GM18517 (cell line): ENCODE results near the gene POU2F1.
"Not testable (repeated sequence)": the region's sequence is repeated elsewhere in the genome, so short reads cannot be mapped to it uniquely, and the experiment has no call there.

Experiments
- ATAC-seq: cut with Tn5 transposase; IDR thresholded peaks from one replicate; pipeline ENCODE4 v1.9.1; 2021; ENCODE audit warnings: mild to moderate bottlenecking, moderate library complexity; ENCODE audit not compliant: unreplicated experiment

Gene POU2F1

DNA sequence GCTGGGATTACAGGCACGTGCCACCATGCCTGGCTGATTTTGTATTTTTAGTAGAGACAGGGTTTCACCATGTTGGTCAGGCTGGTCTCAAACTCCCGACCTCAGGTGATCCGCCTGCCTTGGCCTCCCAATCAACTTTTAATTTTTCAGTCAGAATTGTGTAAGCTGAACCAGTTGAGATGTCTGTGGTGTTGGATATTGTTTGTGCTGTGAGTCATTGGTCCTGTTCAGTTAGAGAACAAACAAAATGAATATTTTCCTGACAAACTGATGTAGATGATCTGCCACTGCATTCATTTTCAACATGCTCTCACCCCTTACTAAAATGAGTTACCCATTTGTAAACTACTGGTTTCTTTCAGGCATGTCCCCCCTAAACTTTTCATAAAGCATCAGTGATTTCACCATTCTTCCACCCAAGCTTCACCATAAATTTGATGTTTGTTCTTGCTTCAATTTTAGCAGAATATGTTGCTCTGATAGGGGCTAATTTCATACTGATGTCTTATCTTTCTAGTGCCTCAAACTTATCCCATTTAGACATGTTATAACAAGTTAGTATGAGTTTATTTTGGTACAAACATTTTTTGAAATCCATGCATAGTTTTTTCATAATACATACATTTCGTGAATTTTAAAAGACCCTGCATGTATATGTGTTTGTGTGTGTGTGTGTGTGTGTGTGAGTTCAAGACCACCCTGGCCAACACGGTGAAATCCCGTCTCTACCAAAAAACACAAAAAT lies 15.2 kb upstream of the POU2F1 start:
- not testable (repeated sequence) for ATAC-seq

DNA sequence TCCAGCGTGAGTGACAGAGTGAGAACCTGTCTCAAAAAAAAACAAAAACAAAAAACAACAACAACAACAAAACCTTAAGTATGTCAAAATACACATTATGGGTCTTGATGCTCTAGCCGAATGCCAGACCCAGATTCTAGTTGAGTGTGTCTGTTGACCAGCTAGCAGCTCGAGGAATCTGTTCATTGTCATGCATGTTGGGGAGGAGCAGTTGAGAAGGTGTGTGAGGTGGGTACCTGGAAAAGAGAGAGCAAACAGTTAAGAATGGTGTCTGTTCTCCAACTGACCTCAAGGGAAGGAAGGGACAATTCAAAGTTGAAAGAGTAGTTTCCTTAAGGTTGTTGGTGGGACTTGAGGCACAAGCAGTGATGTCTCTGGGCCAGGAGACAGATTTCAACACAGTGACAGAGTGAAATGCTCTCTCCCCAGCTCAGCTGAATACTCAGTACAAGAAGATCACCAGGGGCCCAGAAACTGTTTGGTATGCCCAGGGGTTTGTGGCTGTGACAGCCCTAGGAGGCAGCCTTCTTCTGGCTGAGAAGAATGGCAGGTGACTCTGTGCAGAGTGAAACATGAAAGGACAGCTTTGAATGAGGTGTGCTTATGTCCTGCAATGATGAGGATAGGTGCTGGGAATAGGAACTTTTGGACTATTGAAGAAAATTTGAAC lies 14.4 kb upstream of the POU2F1 start:
- ATAC-seq, result no peak

- no peak for ATAC-seq
These were observed 12.6 kb upstream of the POU2F1 start for GRCh38 chr1:167207940-167208623.

GRCh38 chr1:167208624-167208976 lies 12.1 kb upstream of the POU2F1 start:
- ATAC-seq, result no peak

DNA sequence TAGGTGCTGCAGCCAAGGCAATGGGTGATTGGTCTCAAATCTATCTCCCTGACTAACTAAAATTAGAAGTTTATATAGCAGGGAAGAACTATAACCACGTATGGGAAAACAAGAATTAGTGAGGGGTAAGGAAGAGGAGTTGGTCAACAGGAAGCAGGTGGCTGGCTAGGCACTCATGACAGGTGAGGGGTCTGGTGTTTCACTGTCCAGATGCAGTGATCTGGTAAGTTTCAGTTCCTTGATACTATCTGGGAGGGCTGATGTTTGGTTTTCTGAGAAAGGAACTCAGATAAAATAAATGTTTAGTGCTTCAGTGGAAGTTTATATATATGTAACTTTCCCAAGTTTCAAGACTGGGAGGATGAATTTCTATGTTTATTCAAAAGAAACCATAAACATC lies 11.6 kb upstream of the POU2F1 start:
- ATAC-seq, result no peak

DNA sequence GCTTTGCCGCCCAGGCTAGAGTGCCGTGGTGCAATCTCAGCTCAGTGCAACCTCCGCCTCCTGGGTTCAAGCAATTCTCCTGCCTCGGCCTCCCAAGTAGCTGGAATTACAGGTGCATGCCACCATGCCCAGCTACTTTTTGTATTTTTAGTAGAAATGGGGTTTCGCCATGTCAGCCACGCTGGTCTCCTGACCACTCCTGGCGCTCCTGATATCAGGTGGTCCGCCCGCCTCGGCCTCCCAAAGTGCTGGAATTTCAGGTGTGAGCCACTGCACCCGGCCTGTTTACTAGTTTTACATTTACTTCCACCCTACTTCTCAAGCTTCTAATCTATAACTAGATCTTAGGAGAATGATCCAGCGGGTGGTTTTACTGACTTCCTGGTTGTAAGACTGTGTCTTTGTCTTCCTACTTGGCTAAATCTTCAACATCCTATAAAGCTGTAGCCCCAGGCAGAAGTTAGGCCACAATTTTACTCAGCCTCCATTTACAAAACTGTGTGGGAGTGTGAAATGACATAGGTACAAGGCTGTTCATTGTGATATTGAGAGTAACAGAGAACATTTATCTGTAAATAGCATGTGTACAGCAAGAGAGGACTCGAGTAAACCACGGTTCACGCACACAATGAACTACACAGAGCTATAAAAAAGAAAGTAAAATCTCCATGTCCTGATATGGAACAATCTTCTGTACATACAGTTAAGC lies 9.6 kb upstream of the POU2F1 start:
- no peak for ATAC-seq

DNA sequence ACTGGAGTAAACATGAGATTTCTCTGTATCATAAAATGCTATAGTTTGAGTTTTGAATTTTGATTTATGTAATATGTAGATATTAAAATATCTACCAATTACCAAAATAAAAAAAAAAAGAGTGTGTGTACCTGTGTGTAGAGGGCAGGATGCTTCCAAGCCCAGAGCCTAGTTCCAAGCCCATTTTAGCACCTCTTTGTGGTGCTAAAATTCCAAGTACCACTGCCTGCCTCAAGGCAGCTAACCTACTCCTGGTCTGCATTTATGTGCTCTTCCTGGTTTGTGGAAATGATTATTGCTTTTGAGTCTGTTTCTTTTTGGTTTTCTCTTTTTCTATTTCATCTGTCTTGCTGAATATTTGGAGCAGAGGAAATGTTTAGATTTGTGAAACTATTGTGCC lies 8.7 kb upstream of the POU2F1 start:
- no peak for ATAC-seq

DNA sequence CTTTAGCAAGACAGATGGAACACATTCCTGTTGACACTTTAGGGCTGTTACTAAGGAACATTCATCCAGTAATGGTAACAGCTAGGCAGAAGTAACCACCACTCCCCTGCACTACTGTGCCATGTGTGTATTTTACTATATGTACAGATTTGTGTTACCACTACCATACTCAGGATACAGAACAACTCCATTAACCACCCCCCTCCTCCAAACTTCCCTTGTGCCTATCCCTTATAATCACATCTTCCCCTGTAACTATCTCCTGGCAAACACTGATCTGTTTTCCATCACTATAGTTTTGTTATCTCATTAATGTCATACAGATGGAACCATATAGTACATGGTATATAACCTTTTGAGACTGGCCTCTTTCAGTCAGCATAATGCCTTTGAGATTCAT lies 3.9 kb upstream of the POU2F1 start:
- no peak for ATAC-seq

- no peak for ATAC-seq
These were observed 1.5 kb upstream of the POU2F1 start for GRCh38 chr1:167219194-167219593.

- ATAC-seq, result peak; percentile 40
These were observed 795 bp upstream of the POU2F1 start for GRCh38 chr1:167219646-167220536.

DNA sequence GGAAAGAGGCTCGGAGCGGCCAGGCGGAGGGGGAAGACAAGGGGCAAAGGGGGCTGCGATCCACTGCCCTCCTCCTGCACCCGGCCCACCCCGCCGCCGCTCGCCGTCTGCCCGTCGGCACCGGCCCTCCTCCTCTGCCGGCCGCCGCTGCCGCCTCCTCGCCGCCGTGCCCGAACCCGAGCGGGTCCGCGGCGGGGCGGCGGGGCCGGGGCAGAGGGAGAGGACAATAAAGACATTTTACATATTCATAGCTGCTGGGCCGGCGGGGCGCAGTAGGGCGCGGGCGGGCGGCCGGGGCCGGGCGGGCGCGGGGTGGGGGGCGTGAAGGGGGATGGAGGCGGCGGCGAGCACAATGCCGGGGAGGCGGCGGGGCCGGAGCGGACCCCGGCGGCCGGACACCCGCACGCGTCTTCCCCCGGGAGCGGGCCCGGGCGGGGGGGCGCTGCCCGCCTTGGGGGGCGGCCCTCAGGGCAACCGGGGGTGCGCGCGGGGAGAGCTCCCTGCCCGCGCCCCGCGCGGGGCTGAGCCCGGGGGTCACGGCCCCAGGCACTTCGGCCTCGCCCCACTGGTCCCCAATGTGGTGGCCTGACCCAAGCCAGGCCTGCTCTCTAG lies 546 bp downstream of the POU2F1 start:
- no peak for ATAC-seq

DNA sequence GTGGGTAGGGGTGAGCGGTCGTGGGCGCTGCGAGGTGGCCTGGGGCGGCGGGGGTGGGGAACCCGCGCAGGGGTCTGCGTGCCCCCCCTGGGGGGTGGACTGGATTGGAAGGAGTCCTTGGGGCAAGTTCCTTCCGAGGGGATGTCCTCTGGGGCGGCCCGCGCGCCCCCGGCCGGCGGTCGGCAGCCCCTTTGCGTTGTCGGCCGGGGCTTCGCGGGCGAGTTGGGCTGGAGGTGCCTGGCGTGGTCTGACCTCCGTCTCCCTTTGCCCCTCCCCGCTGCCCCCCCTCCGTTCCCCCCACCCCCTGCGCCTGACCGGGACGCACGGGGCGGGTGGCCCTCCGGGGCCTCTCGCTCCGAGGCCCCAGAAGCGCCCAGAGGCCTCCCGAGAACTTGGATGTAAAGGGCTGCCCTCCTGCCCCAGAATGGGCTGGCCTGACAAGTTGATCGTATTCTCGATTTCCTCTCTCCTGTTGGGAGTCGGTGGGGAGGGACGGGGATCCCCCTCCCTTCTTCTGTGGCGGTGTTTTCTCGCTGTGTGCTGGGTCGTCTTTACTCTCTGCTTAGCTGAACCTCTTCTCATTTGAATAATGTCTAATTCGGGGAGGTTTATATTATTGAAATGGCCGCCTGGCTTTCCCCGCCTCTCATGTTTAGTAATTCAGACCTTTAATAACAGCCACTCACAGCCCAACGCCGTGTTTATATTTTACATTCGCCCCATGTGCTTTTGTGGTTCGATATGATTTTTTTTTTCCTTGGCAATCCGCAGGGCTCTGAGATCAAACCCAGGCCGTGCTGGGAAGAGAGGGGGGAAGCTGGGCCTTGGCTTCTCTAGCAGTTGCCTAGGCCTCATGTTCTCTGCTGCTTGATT lies 1.3 kb downstream of the POU2F1 start:
- peak; percentile 60 for ATAC-seq

DNA sequence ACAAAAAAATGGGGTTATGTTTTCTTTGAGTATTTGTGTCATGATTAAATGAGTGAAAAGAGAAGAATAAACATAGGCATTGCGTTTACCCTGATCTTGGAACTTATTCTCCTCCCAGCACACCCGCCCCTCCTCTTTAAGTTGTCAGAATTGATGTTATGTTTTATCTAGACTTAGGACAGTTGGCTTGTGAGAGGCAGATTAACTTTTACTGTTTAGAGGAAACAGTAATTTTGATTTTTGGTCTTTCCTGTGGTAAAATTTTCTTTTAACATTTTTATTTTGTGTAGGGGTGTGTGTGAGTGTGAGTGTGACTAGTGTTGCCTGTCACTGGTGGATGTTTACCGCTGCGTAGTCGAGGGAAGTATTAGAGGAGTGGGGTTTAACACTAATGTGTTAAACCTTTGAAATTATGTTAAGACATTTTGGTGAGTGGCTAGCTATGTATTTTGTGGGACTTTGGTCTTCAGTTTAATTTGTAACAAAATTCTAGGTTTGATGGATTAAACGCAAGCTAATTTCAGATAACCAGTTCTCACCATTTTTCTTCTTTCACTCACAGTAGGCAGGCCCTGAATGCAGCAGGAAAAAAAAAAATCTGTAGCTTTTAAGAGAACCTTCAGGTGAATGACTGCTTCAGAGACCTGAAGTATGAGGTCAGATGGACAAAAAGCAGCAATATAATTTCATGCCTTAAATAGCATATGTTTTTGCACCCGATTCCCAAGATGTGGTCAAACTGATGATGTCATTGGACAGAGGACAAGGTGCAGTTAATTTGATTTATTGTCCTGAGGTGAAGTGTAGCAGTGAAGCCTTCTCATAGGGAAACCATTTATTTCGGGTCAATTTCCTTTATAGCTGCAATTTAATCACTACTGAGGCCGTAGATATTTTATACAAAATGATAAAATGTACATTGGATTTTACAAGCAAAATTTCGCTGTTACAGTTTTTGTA lies 2.7 kb downstream of the POU2F1 start:
- ATAC-seq, result no peak

DNA sequence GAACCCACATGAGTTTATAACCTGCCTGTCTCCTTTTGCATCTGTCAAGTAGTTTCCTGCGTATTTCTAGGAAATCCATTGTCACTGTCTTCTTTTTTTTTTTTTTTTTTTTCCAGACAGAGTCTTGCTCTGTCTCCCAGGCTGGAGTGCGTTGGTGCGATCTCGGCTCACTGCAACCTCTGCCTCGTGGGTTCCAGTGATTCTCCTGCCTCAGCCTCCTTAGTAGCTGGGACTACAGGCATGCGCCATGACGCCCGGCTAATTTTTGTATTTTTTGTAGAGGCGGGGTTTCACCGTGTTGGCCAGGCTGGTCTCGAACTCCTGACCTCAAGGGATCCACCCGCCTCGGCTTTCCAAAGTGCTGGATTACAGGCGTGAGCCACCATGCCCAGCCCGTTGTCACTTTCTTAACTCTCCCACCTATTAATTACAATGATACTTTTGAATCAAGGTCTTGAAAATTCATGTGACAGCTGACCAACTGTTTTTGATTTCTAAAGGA lies 4.1 kb downstream of the POU2F1 start:
- ATAC-seq, result not testable (repeated sequence)

- no peak for ATAC-seq
These were observed 5.2 kb downstream of the POU2F1 start for GRCh38 chr1:167225920-167226319.

DNA sequence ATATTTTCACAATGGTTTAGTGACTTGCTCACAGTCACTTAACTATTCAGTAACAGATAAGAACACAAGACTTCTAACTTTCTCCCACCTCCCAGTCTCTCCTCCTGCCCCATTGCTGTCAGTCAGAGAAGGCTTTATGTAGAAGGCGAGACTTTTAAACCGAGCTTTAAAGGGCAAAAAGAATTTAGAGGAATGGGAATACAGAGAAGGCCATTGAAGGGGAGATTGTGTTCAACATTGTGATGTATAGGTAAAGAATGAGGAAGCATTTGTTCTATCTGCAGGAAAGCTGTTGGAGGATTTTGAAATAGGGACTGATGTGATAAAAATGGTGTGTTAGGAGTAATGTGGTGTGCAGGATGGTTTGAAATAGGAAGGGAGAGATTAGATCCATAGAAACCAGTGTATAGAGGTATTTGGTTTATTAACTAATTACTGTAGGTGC lies 7.3 kb downstream of the POU2F1 start:
- no peak for ATAC-seq

- no peak for ATAC-seq
These were observed 9.2 kb downstream of the POU2F1 start for GRCh38 chr1:167229719-167230385.
